GM12878 (cell line): Measurements from ENCODE around the gene TMPRSS9. TPM values are rescaled to one million over a fixed set of nuclear protein-coding genes. Genes with fewer than 3 reads are reported as not detected.
A peak's percentile ranks its signal among the peaks of the same experiment; 100 is the strongest.

Experiments used
- BHLHE40 ChIP-seq, 2 experiments: fragments of 450-650 bp in 1 of 2; IDR thresholded peaks; 2 replicates each; pipeline ENCODE4 v1.6.1; 2011 to 2017; ENCODE audit warnings: low read depth in 2 of 2, borderline replicate concordance in 1 of 2, improper control_type of control experiment in 1 of 2, low read length in 1 of 2, mild to moderate bottlenecking in 1 of 2
- BRCA1 ChIP-seq: IDR thresholded peaks from 2 replicates; pipeline ENCODE4 v1.6.1; 2011; ENCODE audit warnings: low read depth, low read length, improper control_type of control experiment
- CREM ChIP-seq: IDR thresholded peaks from 2 replicates; pipeline ENCODE4 v1.6.1; 2014; ENCODE audit warnings: antibody characterized with exemption, low read depth
- ETV6 ChIP-seq, 2 experiments: fragments of 450-650 bp in 1 of 2; IDR thresholded peaks in 1 of 2; conservative IDR thresholded peaks in 1 of 2; 2 replicates each; pipeline ENCODE4 v1.6.1; 2014; ENCODE audit warnings: antibody characterized with exemption in 1 of 2, borderline replicate concordance in 1 of 2, low read depth in 1 of 2, mild to moderate bottlenecking in 1 of 2, moderate library complexity in 1 of 2
- FOS ChIP-seq: IDR thresholded peaks from 3 replicates; pipeline ENCODE4 v1.6.1; 2011; ENCODE audit warnings: borderline replicate concordance; ENCODE audit not compliant: insufficient read length; ENCODE audit errors: extremely low read depth
- FOXK2 ChIP-seq: fragments of 450-650 bp; IDR thresholded peaks from 2 replicates; pipeline ENCODE4 v1.6.1; 2017; ENCODE audit warnings: mild to moderate bottlenecking, moderate library complexity
- MEF2B ChIP-seq: fragments of 450-650 bp; IDR thresholded peaks from 2 replicates; pipeline ENCODE4 v1.6.1; 2018; ENCODE audit warnings: mild to moderate bottlenecking, moderate library complexity; ENCODE audit not compliant: partially characterized antibody, poor library complexity, severe bottlenecking
- NFXL1 ChIP-seq: fragments of 450-650 bp; IDR thresholded peaks from 2 replicates; pipeline ENCODE4 v1.6.1; 2017; ENCODE audit warnings: antibody characterized with exemption, mild to moderate bottlenecking, borderline replicate concordance
- PAX8 ChIP-seq: fragments of 450-650 bp; IDR thresholded peaks from 2 replicates; pipeline ENCODE4 v1.6.1; 2017; ENCODE audit warnings: mild to moderate bottlenecking, moderate library complexity
- POLR2AphosphoS5 ChIP-seq: IDR thresholded peaks from 2 replicates; pipeline ENCODE4 v1.6.1; 2011; ENCODE audit warnings: mild to moderate bottlenecking, low read length, inconsistent platforms
- RELA ChIP-seq: fragments of 450-650 bp; IDR thresholded peaks from 2 replicates; pipeline ENCODE4 v1.8.0; 2014; ENCODE audit warnings: borderline replicate concordance; ENCODE audit not compliant: partially characterized antibody
- SMC3 ChIP-seq: IDR thresholded peaks from 2 replicates; pipeline ENCODE4 v1.6.1; 2011; ENCODE audit warnings: low read length, improper control_type of control experiment, borderline replicate concordance
- SREBF1 ChIP-seq: IDR thresholded peaks from 2 replicates; pipeline ENCODE4 v1.6.1; 2012; ENCODE audit warnings: mild to moderate bottlenecking, low read length
- STAT1 ChIP-seq: fragments of 450-650 bp; conservative IDR thresholded peaks from 2 replicates; pipeline ENCODE4 v1.6.1; 2014; ENCODE audit warnings: antibody characterized with exemption, mild to moderate bottlenecking
- SUPT20H ChIP-seq: IDR thresholded peaks from 2 replicates; pipeline ENCODE4 v1.6.1; 2011; ENCODE audit warnings: low read depth, mild to moderate bottlenecking, low read length, moderate library complexity, borderline replicate concordance; ENCODE audit not compliant: control insufficient read depth
- TCF12 ChIP-seq: IDR thresholded peaks from 2 replicates; pipeline ENCODE4 v1.6.1; 2011; ENCODE audit warnings: low read depth, mild to moderate bottlenecking, low read length
- YBX1 ChIP-seq: fragments of 450-650 bp; IDR thresholded peaks from 2 replicates; pipeline ENCODE4 v1.6.1; 2016; ENCODE audit warnings: antibody characterized with exemption
- ZNF207 ChIP-seq: fragments of 450-650 bp; IDR thresholded peaks from 2 replicates; pipeline ENCODE4 v1.6.1; 2014; ENCODE audit warnings: antibody characterized with exemption, mild to moderate bottlenecking, borderline replicate concordance
- ZNF274 ChIP-seq: IDR thresholded peaks from one replicate; pipeline ENCODE4 v1.8.0; 2011; ENCODE audit not compliant: insufficient read length, insufficient read depth
- polyA plus RNA-seq, 11 experiments: library from polyadenylated mRNA; depleted of rRNA in 4 of 11; unstranded in 6 of 11; stranded (reverse) in 5 of 11; fragments of >200 nt; fragmentation: Nextera tagmentation in 4 of 11; fragmentation: Illumina TruSeq in 1 of 11; extraction: Ambion mirVana in 4 of 11; extraction: Trizol in 1 of 11; gene quantifications; 1 replicate in 1 of 11; 2 replicates in 10 of 11; pipeline versions ENCODE4 v1.2.1 to v1.2.3, GENCODE V29; 2011 to 2016; ENCODE audit warnings: inconsistent platforms in 2 of 11, missing spikeins in 2 of 11, low read depth in 1 of 11
- total RNA-seq, 4 experiments: library from RNA; depleted of rRNA in 3 of 4; stranded (reverse); fragments of >200 nt in 3 of 4; fragmentation: Illumina TruSeq in 1 of 4; extraction: Trizol in 1 of 4; gene quantifications; 2 replicates each; pipeline versions ENCODE4 v1.2.1 to v1.2.3, GENCODE V29; 2013 to 2021
- TF ChIP-seq, protein P1 (sequence below): fragments of 450-650 bp; conservative IDR thresholded peaks from 2 replicates; pipeline ENCODE4 v1.6.1; 2017; ENCODE audit warnings: mild to moderate bottlenecking, moderate library complexity
- TF ChIP-seq, protein P2 (sequence below): IDR thresholded peaks from 2 replicates; pipeline ENCODE4 v1.6.1; 2011; ENCODE audit warnings: borderline replicate concordance, low read depth, mild to moderate bottlenecking, moderate library complexity, low read length; ENCODE audit not compliant: insufficient read depth, poor library complexity, severe bottlenecking
- TF ChIP-seq, protein P3 (sequence below): IDR thresholded peaks from 2 replicates; pipeline ENCODE4 v1.6.1; 2012; ENCODE audit warnings: low read length, inconsistent platforms
- TF ChIP-seq, protein P4 (sequence below), 3 experiments: IDR thresholded peaks in 2 of 3; conservative IDR thresholded peaks in 1 of 3; 2 replicates each; pipeline ENCODE4 v1.5.1; 2011; ENCODE audit warnings: low read depth in 3 of 3, low read length in 3 of 3, mild to moderate bottlenecking in 3 of 3, control low read depth in 2 of 3, moderate library complexity in 2 of 3, inconsistent platforms in 1 of 3, mixed read lengths in 1 of 3; ENCODE audit not compliant: control insufficient read depth in 2 of 3, insufficient read depth in 1 of 3; ENCODE audit errors: extremely low read depth in 1 of 3

The TMPRSS9 gene
- total and polyA plus RNA-seq, 10 of the 15 experiments (the other 5 are each of a cell fraction or from before 2014, with no cell fraction given): 0.24 TPM; not detected in 9

DNA sequence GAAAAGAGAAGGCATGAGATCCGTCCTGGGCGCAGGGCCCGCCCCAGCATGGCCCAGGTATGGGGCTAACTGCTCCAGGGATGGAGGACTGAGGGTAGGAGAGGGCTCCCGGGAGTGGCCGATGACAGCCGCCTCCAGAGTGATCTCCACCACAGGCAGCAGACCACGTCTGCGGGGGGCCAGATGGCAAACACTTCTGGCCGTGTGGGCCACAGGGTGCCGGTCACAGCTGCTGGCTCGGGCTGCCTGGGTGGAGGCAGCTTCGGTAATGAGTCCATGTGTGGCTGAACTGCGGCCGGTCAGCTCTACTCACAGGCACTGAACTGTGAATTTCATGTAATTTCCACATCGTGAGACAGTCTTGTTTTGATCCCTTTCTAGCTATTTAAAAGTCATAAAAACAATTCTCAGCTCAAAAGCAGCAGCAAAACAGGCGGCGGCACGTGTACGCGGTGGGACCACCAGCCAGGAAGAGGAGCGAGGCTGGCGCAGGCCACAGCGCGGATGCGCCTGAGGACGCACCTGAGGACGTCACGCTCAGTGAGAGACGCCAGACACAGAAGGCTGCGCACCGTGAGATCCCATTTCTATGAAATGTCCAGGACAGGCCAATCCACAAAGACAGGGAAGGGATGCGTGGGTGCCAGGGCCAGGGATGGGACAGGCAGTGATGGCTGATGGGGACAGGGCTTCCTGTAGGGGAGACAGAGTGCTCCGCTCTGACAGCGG lies 35.7 kb upstream of the TMPRSS9 start (continued):
- TF ChIP-seq, protein P1, sequence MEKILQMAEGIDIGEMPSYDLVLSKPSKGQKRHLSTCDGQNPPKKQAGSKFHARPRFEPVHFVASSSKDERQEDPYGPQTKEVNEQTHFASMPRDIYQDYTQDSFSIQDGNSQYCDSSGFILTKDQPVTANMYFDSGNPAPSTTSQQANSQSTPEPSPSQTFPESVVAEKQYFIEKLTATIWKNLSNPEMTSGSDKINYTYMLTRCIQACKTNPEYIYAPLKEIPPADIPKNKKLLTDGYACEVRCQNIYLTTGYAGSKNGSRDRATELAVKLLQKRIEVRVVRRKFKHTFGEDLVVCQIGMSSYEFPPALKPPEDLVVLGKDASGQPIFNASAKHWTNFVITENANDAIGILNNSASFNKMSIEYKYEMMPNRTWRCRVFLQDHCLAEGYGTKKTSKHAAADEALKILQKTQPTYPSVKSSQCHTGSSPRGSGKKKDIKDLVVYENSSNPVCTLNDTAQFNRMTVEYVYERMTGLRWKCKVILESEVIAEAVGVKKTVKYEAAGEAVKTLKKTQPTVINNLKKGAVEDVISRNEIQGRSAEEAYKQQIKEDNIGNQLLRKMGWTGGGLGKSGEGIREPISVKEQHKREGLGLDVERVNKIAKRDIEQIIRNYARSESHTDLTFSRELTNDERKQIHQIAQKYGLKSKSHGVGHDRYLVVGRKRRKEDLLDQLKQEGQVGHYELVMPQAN: no peak
- TF ChIP-seq POLR2AphosphoS5 (0 out of 2 replicates have a peak, but pooled peaks have one; percentile 44), PAX8 (no peak), FOS (no peak), BRCA1 (no peak), SMC3 (no peak), RELA (no peak), TCF12 (peak; percentile 60; the same call in 1 of the 2 replicates), STAT1 (no peak), ZNF207 (no peak), SREBF1 (no peak), MEF2B (no peak), NFXL1 (no peak), ETV6 (conservative IDR thresholded peaks at IDR 0.05 in 1 of 2, IDR thresholded peaks at IDR 0.05 in 1 of 2; ENCODE audit: borderline replicate concordance in 1 of 2, low read depth in 1 of 2) (no peak), FOXK2 (no peak), BHLHE40 (IDR thresholded peaks at IDR 0.05; ENCODE audit: borderline replicate concordance in 1 of 2, low read depth in 2 of 2, low read length in 1 of 2) (peak in 1 of 2 experiments; percentile 65; a peak in 2 of 4 replicates), ZNF274 (no peak), YBX1 (no peak), SUPT20H (no peak), CREM (peak; percentile 17)
- TF ChIP-seq, protein P2, sequence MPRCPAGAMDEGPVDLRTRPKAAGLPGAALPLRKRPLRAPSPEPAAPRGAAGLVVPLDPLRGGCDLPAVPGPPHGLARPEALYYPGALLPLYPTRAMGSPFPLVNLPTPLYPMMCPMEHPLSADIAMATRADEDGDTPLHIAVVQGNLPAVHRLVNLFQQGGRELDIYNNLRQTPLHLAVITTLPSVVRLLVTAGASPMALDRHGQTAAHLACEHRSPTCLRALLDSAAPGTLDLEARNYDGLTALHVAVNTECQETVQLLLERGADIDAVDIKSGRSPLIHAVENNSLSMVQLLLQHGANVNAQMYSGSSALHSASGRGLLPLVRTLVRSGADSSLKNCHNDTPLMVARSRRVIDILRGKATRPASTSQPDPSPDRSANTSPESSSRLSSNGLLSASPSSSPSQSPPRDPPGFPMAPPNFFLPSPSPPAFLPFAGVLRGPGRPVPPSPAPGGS: no peak
- TF ChIP-seq, protein P3, sequence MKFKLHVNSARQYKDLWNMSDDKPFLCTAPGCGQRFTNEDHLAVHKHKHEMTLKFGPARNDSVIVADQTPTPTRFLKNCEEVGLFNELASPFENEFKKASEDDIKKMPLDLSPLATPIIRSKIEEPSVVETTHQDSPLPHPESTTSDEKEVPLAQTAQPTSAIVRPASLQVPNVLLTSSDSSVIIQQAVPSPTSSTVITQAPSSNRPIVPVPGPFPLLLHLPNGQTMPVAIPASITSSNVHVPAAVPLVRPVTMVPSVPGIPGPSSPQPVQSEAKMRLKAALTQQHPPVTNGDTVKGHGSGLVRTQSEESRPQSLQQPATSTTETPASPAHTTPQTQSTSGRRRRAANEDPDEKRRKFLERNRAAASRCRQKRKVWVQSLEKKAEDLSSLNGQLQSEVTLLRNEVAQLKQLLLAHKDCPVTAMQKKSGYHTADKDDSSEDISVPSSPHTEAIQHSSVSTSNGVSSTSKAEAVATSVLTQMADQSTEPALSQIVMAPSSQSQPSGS: no peak
- TF ChIP-seq, protein P4, sequence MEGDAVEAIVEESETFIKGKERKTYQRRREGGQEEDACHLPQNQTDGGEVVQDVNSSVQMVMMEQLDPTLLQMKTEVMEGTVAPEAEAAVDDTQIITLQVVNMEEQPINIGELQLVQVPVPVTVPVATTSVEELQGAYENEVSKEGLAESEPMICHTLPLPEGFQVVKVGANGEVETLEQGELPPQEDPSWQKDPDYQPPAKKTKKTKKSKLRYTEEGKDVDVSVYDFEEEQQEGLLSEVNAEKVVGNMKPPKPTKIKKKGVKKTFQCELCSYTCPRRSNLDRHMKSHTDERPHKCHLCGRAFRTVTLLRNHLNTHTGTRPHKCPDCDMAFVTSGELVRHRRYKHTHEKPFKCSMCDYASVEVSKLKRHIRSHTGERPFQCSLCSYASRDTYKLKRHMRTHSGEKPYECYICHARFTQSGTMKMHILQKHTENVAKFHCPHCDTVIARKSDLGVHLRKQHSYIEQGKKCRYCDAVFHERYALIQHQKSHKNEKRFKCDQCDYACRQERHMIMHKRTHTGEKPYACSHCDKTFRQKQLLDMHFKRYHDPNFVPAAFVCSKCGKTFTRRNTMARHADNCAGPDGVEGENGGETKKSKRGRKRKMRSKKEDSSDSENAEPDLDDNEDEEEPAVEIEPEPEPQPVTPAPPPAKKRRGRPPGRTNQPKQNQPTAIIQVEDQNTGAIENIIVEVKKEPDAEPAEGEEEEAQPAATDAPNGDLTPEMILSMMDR (IDR thresholded peaks at IDR 0.05 in 2 of 3, conservative IDR thresholded peaks at IDR 0.05 in 1 of 3; ENCODE audit: control insufficient read depth in 2 of 3, extremely low read depth in 1 of 3, insufficient read depth in 1 of 3, low read depth in 3 of 3, low read length in 3 of 3): no peak
